ENCODE measurements around the gene RETREG3. TPM values are rescaled to one million over a fixed set of nuclear protein-coding genes. Genes with fewer than 3 reads are reported as not detected.

Gene RETREG3
- total and polyA plus RNA-seq, 9 of the 15 experiments (the other 6 are each of a cell fraction or from before 2014, with no cell fraction given) = 4.1 to 39.0 (median 16.9) TPM

DNA sequence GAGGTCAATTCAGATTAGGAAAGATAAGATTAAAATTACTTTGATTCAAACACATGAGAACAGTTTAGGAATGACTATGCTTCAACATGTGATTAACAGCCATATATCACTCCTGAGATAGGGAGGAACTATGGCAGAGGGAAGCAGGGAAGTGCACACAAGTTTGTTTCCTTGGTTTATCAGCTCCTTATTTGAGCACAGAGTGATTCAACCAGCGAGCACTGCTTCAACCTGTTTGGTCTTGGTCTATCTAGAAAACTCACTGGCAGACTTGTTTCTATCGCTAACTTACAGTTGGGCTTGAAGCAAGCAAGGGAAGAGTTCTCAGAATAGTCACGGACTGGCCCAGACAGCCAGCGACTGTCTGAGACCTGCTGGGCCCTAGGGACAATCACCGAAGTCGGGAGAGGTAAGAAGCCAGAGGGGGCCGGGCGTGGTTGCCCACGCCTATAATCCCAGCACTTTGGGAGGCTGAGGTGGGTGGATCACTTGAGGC lies 23.8 kb upstream of the RETREG3 start (continued):
- TF ChIP-seq RBM39 (optimal IDR thresholded peaks at IDR 0.05; ENCODE audit: low read depth, low read length) (no peak), SMARCA4 (IDR thresholded peaks at IDR 0.05) (peak; percentile 73; the same call in 1 of the 2 replicates), RAD21 (CRISPR knock-in tag; conservative IDR thresholded peaks at IDR 0.05 in 1 of 2, IDR thresholded peaks at IDR 0.05 in 1 of 2) (peak in 1 of 2 experiments; percentile 11; a peak in 1 of 4 replicates), TBP (optimal IDR thresholded peaks at IDR 0.05; ENCODE audit: low read depth, low read length) (peak; percentile 24), STAT5A (IDR thresholded peaks at IDR 0.05; ENCODE audit: borderline replicate concordance, low read length) (peak; percentile 86), BCL6 (CRISPR knock-in tag; IDR thresholded peaks at IDR 0.05) (no peak), MYNN (IDR thresholded peaks at IDR 0.05) (peak; percentile 56; the same call in 1 of the 2 replicates), MYNN (CRISPR knock-in tag; IDR thresholded peaks at IDR 0.05) (no peak), PTRF (tag; IDR thresholded peaks at IDR 0.05) (no peak), ARHGAP35 (IDR thresholded peaks at IDR 0.05; ENCODE audit: partially characterized antibody) (no peak), DACH1 (IDR thresholded peaks at IDR 0.05; ENCODE audit: partially characterized antibody) (peak; percentile 56), MAFG (tag; conservative IDR thresholded peaks at IDR 0.05) (no peak), ZNF140 (CRISPR knock-in tag; IDR thresholded peaks at IDR 0.05) (no peak), ZNF778 (CRISPR knock-in tag; IDR thresholded peaks at IDR 0.05) (no peak), TEAD1 (CRISPR knock-in tag; IDR thresholded peaks at IDR 0.05) (no peak), NFE2 (IDR thresholded peaks at IDR 0.05; ENCODE audit: low read depth) (peak; percentile 42), NFIC (IDR thresholded peaks at IDR 0.05) (peak; percentile 73), TFAM (CRISPR knock-in tag; conservative IDR thresholded peaks at IDR 0.05) (no peak), L3MBTL2 (IDR thresholded peaks at IDR 0.05) (peak; percentile 31; the same call in 1 of the 2 replicates), CCAR2 (IDR thresholded peaks at IDR 0.05; ENCODE audit: low read depth, low read length) (no peak), EP300 (IDR thresholded peaks at IDR 0.05; ENCODE audit: low read length) (peak; percentile 75; the same call in 1 of the 2 replicates), ARID2 (IDR thresholded peaks at IDR 0.05) (no peak), JUNB (CRISPR knock-in tag; conservative IDR thresholded peaks at IDR 0.05) (no peak), PRMT5 (CRISPR knock-in tag; IDR thresholded peaks at IDR 0.05) (no peak), TAF7 (tag; IDR thresholded peaks at IDR 0.05) (no peak), ZNF277 (CRISPR knock-in tag; IDR thresholded peaks at IDR 0.05; ENCODE audit: borderline replicate concordance) (no peak), ADNP (tag; IDR thresholded peaks at IDR 0.05) (peak; percentile 81), SOX6 (IDR thresholded peaks at IDR 0.05) (peak; percentile 85), CBFA2T3 (IDR thresholded peaks at IDR 0.05) (peak; percentile 96), NFRKB (IDR thresholded peaks at IDR 0.05; ENCODE audit: low read depth) (no peak), ZNF551 (CRISPR knock-in tag; IDR thresholded peaks at IDR 0.05) (no peak)
- TF ChIP-seq, protein P1, sequence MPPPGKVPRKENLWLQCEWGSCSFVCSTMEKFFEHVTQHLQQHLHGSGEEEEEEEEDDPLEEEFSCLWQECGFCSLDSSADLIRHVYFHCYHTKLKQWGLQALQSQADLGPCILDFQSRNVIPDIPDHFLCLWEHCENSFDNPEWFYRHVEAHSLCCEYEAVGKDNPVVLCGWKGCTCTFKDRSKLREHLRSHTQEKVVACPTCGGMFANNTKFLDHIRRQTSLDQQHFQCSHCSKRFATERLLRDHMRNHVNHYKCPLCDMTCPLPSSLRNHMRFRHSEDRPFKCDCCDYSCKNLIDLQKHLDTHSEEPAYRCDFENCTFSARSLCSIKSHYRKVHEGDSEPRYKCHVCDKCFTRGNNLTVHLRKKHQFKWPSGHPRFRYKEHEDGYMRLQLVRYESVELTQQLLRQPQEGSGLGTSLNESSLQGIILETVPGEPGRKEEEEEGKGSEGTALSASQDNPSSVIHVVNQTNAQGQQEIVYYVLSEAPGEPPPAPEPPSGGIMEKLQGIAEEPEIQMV (tag; conservative IDR thresholded peaks at IDR 0.05; ENCODE audit: low read depth) = no peak
